DND-41 (cell line): ENCODE measurements around the gene ENDOG.

Experiments used
- EZH2 ChIP-seq: IDR thresholded peaks from 3 replicates; pipeline ENCODE4 v1.6.1; 2012; ENCODE audit warnings: borderline replicate concordance, low read depth, mild to moderate bottlenecking, moderate library complexity, low read length, inconsistent platforms; ENCODE audit not compliant: severe bottlenecking
- TF ChIP-seq, protein P1 (sequence below): IDR thresholded peaks from 2 replicates; pipeline ENCODE4 v1.5.1; 2012; ENCODE audit warnings: borderline replicate concordance, low read length, moderate library complexity, mild to moderate bottlenecking; ENCODE audit not compliant: poor library complexity, severe bottlenecking; ENCODE audit errors: extremely low read depth

DNA sequence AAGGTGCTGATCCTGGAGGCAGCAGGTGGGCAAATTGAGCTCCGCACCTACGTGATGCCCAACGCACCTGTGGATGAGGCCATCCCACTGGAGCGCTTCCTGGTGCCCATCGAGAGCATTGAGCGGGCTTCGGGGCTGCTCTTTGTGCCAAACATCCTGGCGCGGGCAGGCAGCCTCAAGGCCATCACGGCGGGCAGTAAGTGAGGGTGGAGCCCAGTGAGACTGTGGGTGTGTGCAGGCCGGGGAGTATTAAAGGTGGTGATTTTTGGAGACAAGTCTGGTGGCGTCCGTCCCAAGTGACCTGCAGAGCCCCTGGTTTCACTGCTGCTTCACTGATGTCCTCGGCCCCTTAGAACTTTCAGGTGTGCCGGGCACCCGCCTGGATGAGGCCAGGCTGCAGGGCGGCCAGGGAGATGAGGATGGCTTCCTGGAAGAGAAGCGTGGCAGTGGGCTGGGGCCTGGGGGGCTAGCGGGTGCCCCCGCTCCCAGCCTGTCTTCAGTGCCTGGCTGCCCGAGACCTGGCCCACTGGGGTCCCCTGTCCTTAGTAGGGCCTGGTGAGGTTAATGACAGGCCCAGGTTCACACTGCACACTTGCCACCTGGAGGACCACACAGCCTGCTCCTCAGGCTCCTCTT is 4.2 kb downstream of the ENDOG start:
- TF ChIP-seq, protein P1, sequence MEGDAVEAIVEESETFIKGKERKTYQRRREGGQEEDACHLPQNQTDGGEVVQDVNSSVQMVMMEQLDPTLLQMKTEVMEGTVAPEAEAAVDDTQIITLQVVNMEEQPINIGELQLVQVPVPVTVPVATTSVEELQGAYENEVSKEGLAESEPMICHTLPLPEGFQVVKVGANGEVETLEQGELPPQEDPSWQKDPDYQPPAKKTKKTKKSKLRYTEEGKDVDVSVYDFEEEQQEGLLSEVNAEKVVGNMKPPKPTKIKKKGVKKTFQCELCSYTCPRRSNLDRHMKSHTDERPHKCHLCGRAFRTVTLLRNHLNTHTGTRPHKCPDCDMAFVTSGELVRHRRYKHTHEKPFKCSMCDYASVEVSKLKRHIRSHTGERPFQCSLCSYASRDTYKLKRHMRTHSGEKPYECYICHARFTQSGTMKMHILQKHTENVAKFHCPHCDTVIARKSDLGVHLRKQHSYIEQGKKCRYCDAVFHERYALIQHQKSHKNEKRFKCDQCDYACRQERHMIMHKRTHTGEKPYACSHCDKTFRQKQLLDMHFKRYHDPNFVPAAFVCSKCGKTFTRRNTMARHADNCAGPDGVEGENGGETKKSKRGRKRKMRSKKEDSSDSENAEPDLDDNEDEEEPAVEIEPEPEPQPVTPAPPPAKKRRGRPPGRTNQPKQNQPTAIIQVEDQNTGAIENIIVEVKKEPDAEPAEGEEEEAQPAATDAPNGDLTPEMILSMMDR: no peak
- TF ChIP-seq EZH2: no peak
